ENCODE data around the gene IL22RA1.

GRCh38 chr1:24097663-24098062, 45.3 kb downstream of the IL22RA1 start:
- TF ChIP-seq POLR2A (IDR thresholded peaks at IDR 0.05; ENCODE audit: low read depth) (no peak), CTCF (IDR thresholded peaks at IDR 0.05) (no peak), EP300 (IDR thresholded peaks at IDR 0.05) (no peak), POLR2AphosphoS5 (IDR thresholded peaks at IDR 0.05) (no peak)

All from esophagus muscularis mucosa (tissue), 4 donors.